ENCODE data around the gene MYO1F. TPM values are rescaled to one million over a fixed set of nuclear protein-coding genes. Genes with fewer than 3 reads are reported as not detected.

The MYO1F gene
- total and polyA plus RNA-seq, 11 donors, result 1.8 to 56.6 (median 4.7) TPM

DNA sequence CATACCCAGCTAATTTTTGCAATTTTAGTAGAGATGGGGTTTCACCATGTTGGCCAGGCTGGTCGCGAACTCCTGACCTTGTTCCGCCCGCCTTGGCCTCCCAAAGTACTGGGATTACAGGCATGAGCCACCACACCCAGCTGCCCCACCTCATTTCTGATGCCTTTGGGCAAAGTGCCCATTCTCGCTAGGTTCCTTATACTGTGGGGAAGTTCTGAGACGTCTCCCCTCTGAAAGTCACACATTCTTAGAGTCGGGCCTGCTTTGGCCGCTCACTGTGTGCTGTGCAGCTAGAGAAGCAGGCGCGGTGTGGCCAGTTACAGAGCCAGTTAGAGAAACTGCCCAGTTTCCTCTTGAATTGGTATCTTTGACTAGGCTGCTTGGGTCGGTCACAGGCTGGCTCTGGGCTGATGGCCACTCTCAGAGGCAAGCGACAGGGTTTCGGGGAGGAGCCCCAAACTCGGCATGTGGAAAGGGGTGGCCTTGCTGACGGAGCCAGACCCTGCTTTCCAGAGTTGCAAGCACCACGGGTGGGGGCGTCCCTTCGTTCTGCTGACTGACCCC lies 92.8 kb downstream of the MYO1F start:
- Histone ChIP-seq H3K27me3 (no peaks in the 10 kb centered on the region), H3K4me3 (no peak overlapping the region), H3K4me1 (peaks cover 0 to 71% (median 19%) of the 10 kb centered on the region in 12 donors), H3K27ac (peak overlapping the region in 1 of 12 donors; percentile 65), H3K9me3 (no peaks in the 10 kb centered on the region), H3K36me3 (peaks cover 4 to 93% (median 82%) of the 10 kb centered on the region in 9 donors)
- 86 to 90% (median 89%) methylated on average over 18 of the region's 18 CpGs for WGBS, 4 donors
- intact Hi-C loops (cut with DNase I), result no loop called here
- TF ChIP-seq, protein P1, sequence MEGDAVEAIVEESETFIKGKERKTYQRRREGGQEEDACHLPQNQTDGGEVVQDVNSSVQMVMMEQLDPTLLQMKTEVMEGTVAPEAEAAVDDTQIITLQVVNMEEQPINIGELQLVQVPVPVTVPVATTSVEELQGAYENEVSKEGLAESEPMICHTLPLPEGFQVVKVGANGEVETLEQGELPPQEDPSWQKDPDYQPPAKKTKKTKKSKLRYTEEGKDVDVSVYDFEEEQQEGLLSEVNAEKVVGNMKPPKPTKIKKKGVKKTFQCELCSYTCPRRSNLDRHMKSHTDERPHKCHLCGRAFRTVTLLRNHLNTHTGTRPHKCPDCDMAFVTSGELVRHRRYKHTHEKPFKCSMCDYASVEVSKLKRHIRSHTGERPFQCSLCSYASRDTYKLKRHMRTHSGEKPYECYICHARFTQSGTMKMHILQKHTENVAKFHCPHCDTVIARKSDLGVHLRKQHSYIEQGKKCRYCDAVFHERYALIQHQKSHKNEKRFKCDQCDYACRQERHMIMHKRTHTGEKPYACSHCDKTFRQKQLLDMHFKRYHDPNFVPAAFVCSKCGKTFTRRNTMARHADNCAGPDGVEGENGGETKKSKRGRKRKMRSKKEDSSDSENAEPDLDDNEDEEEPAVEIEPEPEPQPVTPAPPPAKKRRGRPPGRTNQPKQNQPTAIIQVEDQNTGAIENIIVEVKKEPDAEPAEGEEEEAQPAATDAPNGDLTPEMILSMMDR (IDR thresholded peaks at IDR 0.05), result no peak
- TF ChIP-seq POLR2A (IDR thresholded peaks at IDR 0.05), result no peak
- ATAC-seq, result peak; percentile 16 to 52 (median 29)
- DNase-seq, result peak in 4 of 5 donors; percentile 52 to 73 (median 64)

DNA sequence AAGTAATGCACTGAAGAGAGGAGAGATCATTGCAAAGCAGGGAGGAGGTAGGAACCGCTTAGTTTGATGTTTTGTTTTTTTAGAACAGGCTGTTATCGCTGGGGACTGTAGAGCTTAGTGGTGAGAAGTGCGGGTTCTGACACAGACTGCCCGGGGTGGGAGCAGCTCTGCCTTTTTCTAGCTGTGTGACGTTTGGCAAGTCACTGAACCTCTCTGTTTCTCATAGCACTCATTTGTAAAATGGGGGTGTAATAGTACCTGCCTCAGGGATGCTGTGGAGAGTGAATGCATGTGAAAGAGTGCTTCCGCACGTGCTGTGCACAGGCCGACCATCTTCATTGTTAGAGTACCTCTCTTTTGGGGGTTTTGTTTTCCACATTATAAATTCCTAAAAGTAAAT lies 94.1 kb downstream of the MYO1F start:
- intact Hi-C loops (cut with DNase I), result no loop called here

DNA sequence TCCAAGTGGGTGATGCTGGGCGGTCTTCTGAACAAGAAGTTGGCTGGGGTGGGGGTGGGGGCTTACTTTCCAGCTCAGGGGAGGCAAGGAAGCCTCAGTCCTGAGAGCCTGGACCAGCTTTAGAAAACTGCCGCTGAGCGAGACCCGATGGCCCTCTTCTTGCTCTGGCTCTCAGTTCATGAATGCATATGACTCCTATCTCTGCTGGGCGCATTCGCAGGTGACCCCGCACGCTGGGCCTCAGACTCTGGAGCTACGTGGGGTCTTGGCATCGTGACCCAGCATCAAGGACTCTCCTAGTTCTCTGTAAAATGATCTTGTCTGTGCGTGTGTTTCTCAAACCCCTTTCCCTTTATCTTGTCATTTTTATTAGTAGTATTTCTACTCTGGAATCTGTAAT lies 94.5 kb downstream of the MYO1F start:
- H3K4me3 ChIP-seq, result no peak overlapping the region
- H3K27ac ChIP-seq, result no peak overlapping the region
- intact Hi-C loops (cut with DNase I), result no loop called here
- 80 to 88% (median 83%) methylated on average over 11 of the region's 11 CpGs for WGBS, 4 donors
- no peaks in the 10 kb centered on the region for H3K9me3 ChIP-seq
- no peak for ATAC-seq
- no peaks in the 10 kb centered on the region for H3K27me3 ChIP-seq
- TF ChIP-seq POLR2A (IDR thresholded peaks at IDR 0.05), result no peak
- TF ChIP-seq, protein P1 (IDR thresholded peaks at IDR 0.05), result no peak
- peaks cover 0 to 72% (median 28%) of the 10 kb centered on the region in 12 donors for H3K4me1 ChIP-seq
- peaks cover 4 to 92% (median 81%) of the 10 kb centered on the region in 9 donors for H3K36me3 ChIP-seq
- DNase-seq, result no peak

More for the DNA sequence above, 94.1 kb downstream of the MYO1F start:
- Histone ChIP-seq H3K36me3 (peaks cover 4 to 92% (median 81%) of the 10 kb centered on the region in 9 donors), H3K4me3 (no peak overlapping the region), H3K27me3 (no peaks in the 10 kb centered on the region), H3K9me3 (no peaks in the 10 kb centered on the region), H3K27ac (no peak overlapping the region), H3K4me1 (peaks cover 0 to 72% (median 26%) of the 10 kb centered on the region in 12 donors)
- TF ChIP-seq POLR2A (IDR thresholded peaks at IDR 0.05), result no peak
- TF ChIP-seq, protein P1 (IDR thresholded peaks at IDR 0.05), result no peak
- ATAC-seq (no peak), DNase-seq (no peak)
- WGBS, 4 donors, result 86 to 92% (median 90%) methylated on average over 8 of the region's 8 CpGs

DNA sequence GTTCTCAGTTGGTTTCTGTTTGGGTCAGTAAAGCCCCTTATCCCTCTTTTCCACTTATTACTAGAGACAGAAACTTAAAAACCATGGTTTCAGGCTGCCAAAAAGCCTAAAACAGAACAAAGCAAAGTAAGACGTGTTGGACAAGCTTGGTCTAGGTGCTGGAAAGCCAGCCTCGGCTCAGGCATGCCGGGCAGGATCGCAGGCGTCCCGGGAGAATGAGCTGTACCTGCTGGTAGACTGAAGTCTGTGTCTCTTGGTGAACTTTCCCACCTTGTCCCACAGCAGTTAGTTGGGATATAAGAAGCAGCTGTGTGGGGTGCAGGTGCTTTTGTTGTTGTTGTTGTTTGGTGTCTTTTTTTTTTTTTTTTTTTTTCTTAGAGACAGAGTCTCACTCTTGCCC lies 95.6 kb downstream of the MYO1F start:
- Histone ChIP-seq H3K4me3 (no peak overlapping the region), H3K27me3 (no peaks in the 10 kb centered on the region), H3K27ac (no peak overlapping the region), H3K9me3 (no peaks in the 10 kb centered on the region), H3K36me3 (peaks cover 4 to 92% (median 81%) of the 10 kb centered on the region in 9 donors), H3K4me1 (peaks cover 0 to 64% (median 32%) of the 10 kb centered on the region in 12 donors)
- no peak for TF ChIP-seq POLR2A (IDR thresholded peaks at IDR 0.05)
- TF ChIP-seq, protein P1 (IDR thresholded peaks at IDR 0.05), result no peak
- WGBS, 4 donors, result 62 to 69% (median 64%) methylated on average over 6 of the region's 6 CpGs
- DNase-seq (no peak), ATAC-seq (no peak)
- intact Hi-C loops (cut with DNase I), result no loop called here
